Measurements from ENCODE around the gene NUMBL. TPM values are rescaled to one million over a fixed set of nuclear protein-coding genes. Genes with fewer than 3 reads are reported as not detected.

The NUMBL gene
- total RNA-seq, 1 experiment from 2014 or later, result 41.7 TPM

DNA sequence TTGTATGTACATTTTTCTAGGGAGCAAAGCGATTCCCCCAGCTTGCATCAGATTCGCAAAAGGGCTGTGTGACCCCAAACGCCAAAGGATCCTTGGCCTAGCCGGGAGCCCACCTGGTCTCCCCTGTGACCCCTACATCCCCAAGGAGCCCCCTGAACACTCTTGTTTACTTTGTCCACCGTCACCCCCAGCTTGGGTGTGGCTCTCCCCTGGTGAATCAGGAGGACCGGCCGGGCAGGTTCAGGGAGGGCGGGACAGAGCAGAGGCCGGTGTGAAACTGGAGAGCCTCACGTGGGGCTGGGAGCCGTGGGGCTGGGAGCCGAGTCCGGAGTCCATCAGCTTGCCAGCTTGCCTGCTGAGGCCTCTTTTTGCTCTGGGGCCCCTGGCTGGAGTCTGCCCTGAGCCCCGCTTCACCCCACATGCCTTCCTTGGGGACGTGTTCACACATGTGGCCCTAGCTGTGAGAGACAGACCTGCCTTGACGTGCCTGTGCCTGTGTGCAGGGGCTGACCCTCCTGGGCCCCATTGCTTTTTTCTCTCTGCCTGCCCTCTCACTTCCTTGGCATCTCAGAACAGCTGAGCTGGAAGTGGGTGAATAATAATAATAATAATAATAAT is 28.4 kb upstream of the NUMBL start:
- RAD21 ChIA-PET (ENCODE audit: low non-redundant PET in 1 of 2, low total read pairs in 2 of 2, uncharacterized antibody in 2 of 2, unreplicated experiment in 2 of 2), result no interaction called here
- POLR2A ChIA-PET, result interaction anchor here (0.7 kb wide), 1 partner anchor 32 kb away, joined by 3 read pairs; the partner anchor contains the start of genes ACTMAP and SNRPA
- Histone ChIP-seq H3K4me2 (ENCODE audit: low read length) (peak overlapping the region; percentile 97), H3K9me2 (ENCODE audit: insufficient read depth) (no peaks in the 10 kb centered on the region), H3K4me1 (ENCODE audit: control insufficient read depth in 1 of 2, insufficient read depth in 2 of 2, low read length in 2 of 2) (peaks cover 13 to 67% of the 10 kb centered on the region in 2 experiments), H3K79me2 (ENCODE audit: insufficient read depth, low read length) (peaks cover 66% of the 10 kb centered on the region), H3K4me3 (replicated peaks in 1 of 2; ENCODE audit: low read depth in 1 of 2, low read length in 2 of 2) (peak overlapping the region; percentile 63 to 84), H3K9me3 (ENCODE audit: control insufficient read depth in 1 of 2, insufficient read depth in 1 of 2, low read depth in 1 of 2, low read length in 2 of 2) (no peaks in the 10 kb centered on the region), H4K20me1 (ENCODE audit: insufficient read depth) (no peaks in the 10 kb centered on the region), H3K9ac (ENCODE audit: low read length) (peak overlapping the region; percentile 95), H3K27me3 (ENCODE audit: insufficient read depth, low read length) (no peaks in the 10 kb centered on the region), H2AFZ (ENCODE audit: low read depth, low read length, poor library complexity, severe bottlenecking) (no peak overlapping the region), H3K36me3 (ENCODE audit: control insufficient read depth in 1 of 2, insufficient read depth in 2 of 2, low read length in 2 of 2) (peaks cover 0 to 12% of the 10 kb centered on the region in 2 experiments; a peak in 2 of 4 replicates), H3K27ac (ENCODE audit: low read depth, low read length) (peak overlapping the region; percentile 92)
- ATAC-seq, result peak; percentile 41
- DNase-seq (ENCODE audit: low read depth, low spot score), result peak; percentile 59
- CTCF ChIA-PET, result no interaction called here
- TF ChIP-seq, protein P1, sequence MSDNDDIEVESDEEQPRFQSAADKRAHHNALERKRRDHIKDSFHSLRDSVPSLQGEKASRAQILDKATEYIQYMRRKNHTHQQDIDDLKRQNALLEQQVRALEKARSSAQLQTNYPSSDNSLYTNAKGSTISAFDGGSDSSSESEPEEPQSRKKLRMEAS (IDR thresholded peaks at IDR 0.05), result peak; percentile 90
- TF ChIP-seq ZBTB33 (IDR thresholded peaks at IDR 0.05; ENCODE audit: extremely low read depth, insufficient replicate concordance, low read length), result peak; percentile 34
- TF ChIP-seq EZH2phosphoT487 (IDR thresholded peaks at IDR 0.05; ENCODE audit: borderline replicate concordance), result no peak
- no peak for TF ChIP-seq YY1 (IDR thresholded peaks at IDR 0.05; ENCODE audit: extremely low read depth, insufficient replicate concordance, low read depth, low read length)
- TF ChIP-seq ZNF274 (IDR thresholded peaks at IDR 0.05; ENCODE audit: low read depth, low read length), result no peak
- TF ChIP-seq POLR2AphosphoS5 (IDR thresholded peaks at IDR 0.05; ENCODE audit: low read depth, low read length), result peak; percentile 60
- peak; percentile 89 for TF ChIP-seq SP1 (IDR thresholded peaks at IDR 0.05; ENCODE audit: low read depth)
- TF ChIP-seq, protein P2, sequence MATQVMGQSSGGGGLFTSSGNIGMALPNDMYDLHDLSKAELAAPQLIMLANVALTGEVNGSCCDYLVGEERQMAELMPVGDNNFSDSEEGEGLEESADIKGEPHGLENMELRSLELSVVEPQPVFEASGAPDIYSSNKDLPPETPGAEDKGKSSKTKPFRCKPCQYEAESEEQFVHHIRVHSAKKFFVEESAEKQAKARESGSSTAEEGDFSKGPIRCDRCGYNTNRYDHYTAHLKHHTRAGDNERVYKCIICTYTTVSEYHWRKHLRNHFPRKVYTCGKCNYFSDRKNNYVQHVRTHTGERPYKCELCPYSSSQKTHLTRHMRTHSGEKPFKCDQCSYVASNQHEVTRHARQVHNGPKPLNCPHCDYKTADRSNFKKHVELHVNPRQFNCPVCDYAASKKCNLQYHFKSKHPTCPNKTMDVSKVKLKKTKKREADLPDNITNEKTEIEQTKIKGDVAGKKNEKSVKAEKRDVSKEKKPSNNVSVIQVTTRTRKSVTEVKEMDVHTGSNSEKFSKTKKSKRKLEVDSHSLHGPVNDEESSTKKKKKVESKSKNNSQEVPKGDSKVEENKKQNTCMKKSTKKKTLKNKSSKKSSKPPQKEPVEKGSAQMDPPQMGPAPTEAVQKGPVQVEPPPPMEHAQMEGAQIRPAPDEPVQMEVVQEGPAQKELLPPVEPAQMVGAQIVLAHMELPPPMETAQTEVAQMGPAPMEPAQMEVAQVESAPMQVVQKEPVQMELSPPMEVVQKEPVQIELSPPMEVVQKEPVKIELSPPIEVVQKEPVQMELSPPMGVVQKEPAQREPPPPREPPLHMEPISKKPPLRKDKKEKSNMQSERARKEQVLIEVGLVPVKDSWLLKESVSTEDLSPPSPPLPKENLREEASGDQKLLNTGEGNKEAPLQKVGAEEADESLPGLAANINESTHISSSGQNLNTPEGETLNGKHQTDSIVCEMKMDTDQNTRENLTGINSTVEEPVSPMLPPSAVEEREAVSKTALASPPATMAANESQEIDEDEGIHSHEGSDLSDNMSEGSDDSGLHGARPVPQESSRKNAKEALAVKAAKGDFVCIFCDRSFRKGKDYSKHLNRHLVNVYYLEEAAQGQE (IDR thresholded peaks at IDR 0.05; ENCODE audit: low read depth), result no peak
- no peak for TF ChIP-seq CBX3 (IDR thresholded peaks at IDR 0.05; ENCODE audit: low read depth)
- TF ChIP-seq SIN3A (IDR thresholded peaks at IDR 0.05; ENCODE audit: low read depth), result peak; percentile 67
- no TSS peak for BruUV-seq (replicated peaks)
- intact Hi-C loops (cut with micrococcal nuclease), result loop anchor here (5.0 kb wide), 1 partner anchor 78 kb away; the partner anchor contains the start of gene EGLN2

Measured in HCT116 (cell line).